K562 (cell line): Measurements from ENCODE around the gene COPS4. TPM values are rescaled to one million over a fixed set of nuclear protein-coding genes. Genes with fewer than 3 reads are reported as not detected.

Source experiments
- ATAC-seq: fragments of 200-7000 bp; cut with Tn5 transposase; 3 replicates; pipeline ENCODE4 v1.9.1; 2020; ENCODE audit warnings: moderate library complexity
- Bru-seq: library from RNA; stranded (reverse); fragments of 400-500 nt; gene quantifications from one replicate; lab custom pipeline; 2021; lab: Mats Ljungman, UMichigan
- BruChase-seq, 2 experiments: library from RNA; stranded (reverse); fragments of 400-500 nt; gene quantifications; one replicate each; lab custom pipeline; 2021; lab: Mats Ljungman, UMichigan
- BruUV-seq: library from RNA; stranded (reverse); fragments of 400-500 nt; replicated peaks from 2 replicates; lab custom pipeline; 2021; lab: Mats Ljungman, UMichigan
- CTCF ChIA-PET: fragments of 300-600 bp; formaldehyde crosslinking; extraction: SDS; loops from one replicate; lab custom pipeline; 2021; ENCODE audit warnings: low intra/inter-chr PET ratio; lab: Yijun Ruan, JAX
- POLR2A ChIA-PET: fragments of 300-600, 350-650 bp; sonication (Branson Sonifier 250); formaldehyde crosslinking; extraction: SDS; loops from one replicate; lab custom pipeline; 2021; ENCODE audit warnings: antibody characterized with exemption, inconsistent platforms; lab: Yijun Ruan, JAX
- DNase-seq, 4 experiments: peaks; one replicate each; pipeline versions ENCODE4 v3.0.0 to v3.0.0-alpha.2; 2011 to 2018; ENCODE audit warnings: low spot score in 3 of 4, mixed read lengths in 3 of 4; ENCODE audit errors: extremely low read depth in 1 of 4
- FAIRE-seq: peaks from 2 replicates; lab custom pipeline; 2011; peaks lifted over from hg19 to GRCh38; lab: Jason Lieb, UNC
- H2AFZ ChIP-seq: 2 replicates; pipeline ENCODE4 v1.6.0; 2011; ENCODE audit warnings: low read depth, low read length, control low read depth, inconsistent platforms
- H3K27ac ChIP-seq: fragments of 200-600 bp; 3 replicates; pipeline ENCODE4 v1.8.0; 2011; ENCODE audit warnings: low read depth, mild to moderate bottlenecking, control low read depth, inconsistent platforms, low read length, moderate library complexity, mixed read lengths; ENCODE audit errors: extremely low read depth
- H3K27me3 ChIP-seq, 2 experiments: fragments of 300-600 bp in 1 of 2; 2 replicates in 1 of 2; 3 replicates in 1 of 2; pipeline versions ENCODE4 v1.6.0 to v1.8.0; 2011; ENCODE audit warnings: inconsistent platforms in 2 of 2, low read length in 2 of 2, mild to moderate bottlenecking in 1 of 2, mixed read lengths in 1 of 2, moderate library complexity in 1 of 2; ENCODE audit not compliant: control insufficient read depth in 2 of 2, insufficient read depth in 2 of 2
- H3K36me3 ChIP-seq: fragments of 300-600 bp; 3 replicates; pipeline ENCODE4 v1.8.0; 2011; ENCODE audit warnings: mild to moderate bottlenecking, low read length, inconsistent platforms; ENCODE audit not compliant: control insufficient read depth, insufficient read depth
- H3K4me1 ChIP-seq, 2 experiments: fragments of 200-600 bp in 1 of 2; replicated peaks in 1 of 2; 2 replicates in 1 of 2; 3 replicates in 1 of 2; pipeline versions ENCODE4 v1.5.1 to v1.8.0; 2011; ENCODE audit warnings: inconsistent platforms in 2 of 2, low read length in 2 of 2, mild to moderate bottlenecking in 1 of 2, mixed read lengths in 1 of 2, moderate library complexity in 1 of 2; ENCODE audit not compliant: control insufficient read depth in 2 of 2, insufficient read depth in 2 of 2
- H3K4me2 ChIP-seq: 2 replicates; pipeline ENCODE4 v1.6.1; 2011; ENCODE audit warnings: low read length, control low read depth, inconsistent platforms, mixed read lengths; ENCODE audit not compliant: insufficient read depth
- H3K4me3 ChIP-seq: fragments of 200-600 bp; sonication (generic), shearing (Covaris generic); 2 replicates; pipeline ENCODE4 v1.5.1; 2016; ENCODE audit warnings: control low read depth, inconsistent platforms
- H3K79me2 ChIP-seq: fragments of 200-600 bp; 3 replicates; pipeline ENCODE4 v1.8.0; 2011; ENCODE audit warnings: low read length, inconsistent platforms; ENCODE audit not compliant: control insufficient read depth, insufficient read depth
- H3K9ac ChIP-seq, 2 experiments: 2 replicates each; pipeline versions ENCODE4 v1.6.0 to v1.6.1; 2011; ENCODE audit warnings: low read depth in 2 of 2, low read length in 2 of 2, control low read depth in 1 of 2, inconsistent platforms in 1 of 2, mild to moderate bottlenecking in 1 of 2, mixed read lengths in 1 of 2; ENCODE audit not compliant: insufficient read depth in 1 of 2
- H3K9me1 ChIP-seq: one replicate; pipeline ENCODE4 v1.6.0; 2011; ENCODE audit warnings: inconsistent platforms, mild to moderate bottlenecking, low read length, moderate library complexity; ENCODE audit not compliant: control insufficient read depth, insufficient read depth
- H3K9me3 ChIP-seq: replicated peaks from 2 replicates; pipeline ENCODE4 v1.5.1; 2011; ENCODE audit warnings: low read depth, low read length, inconsistent platforms; ENCODE audit not compliant: control insufficient read depth, insufficient read depth
- H4K20me1 ChIP-seq: replicated peaks from 2 replicates; pipeline ENCODE4 v1.6.1; 2011; ENCODE audit warnings: low read length, inconsistent platforms, mixed read lengths; ENCODE audit not compliant: control insufficient read depth, insufficient read depth
- E4F1 ChIP-seq: fragments of 250-450 bp; sonication (Bioruptor Pico); IDR thresholded peaks from 2 replicates; pipeline ENCODE4 v1.5.0; 2021; ENCODE audit warnings: mild to moderate bottlenecking, borderline replicate concordance
- MED1 ChIP-seq: sonication (generic); formaldehyde crosslinking; IDR thresholded peaks from 2 replicates; pipeline ENCODE4 v1.8.1; 2023; ENCODE audit warnings: missing genetic modification reagents, borderline replicate concordance
- RNF219 ChIP-seq: fragments of 250-450 bp; sonication (Bioruptor Pico); IDR thresholded peaks from 2 replicates; pipeline ENCODE4 v1.5.0; 2022; ENCODE audit warnings: mild to moderate bottlenecking
- SAP30 ChIP-seq: fragments of 200-600 bp; sonication (generic); IDR thresholded peaks from 2 replicates; pipeline ENCODE4 v1.6.1; 2012; ENCODE audit warnings: borderline replicate concordance, low read depth, mild to moderate bottlenecking, moderate library complexity, low read length, control low read depth, inconsistent platforms; ENCODE audit not compliant: insufficient read depth, poor library complexity, severe bottlenecking
- ZNF140 ChIP-seq: fragments of 250-450 bp; sonication (Bioruptor Pico); IDR thresholded peaks from 2 replicates; pipeline ENCODE4 v1.8.0; 2021; ENCODE audit warnings: moderate library complexity, mild to moderate bottlenecking, inconsistent platforms
- WGBS: fragments of 100-300 bp; shearing (Covaris generic); methylation state at CpG from one replicate; pipeline ENCODE4 v1.1.6; 2016; ENCODE audit warnings: low coverage, mixed read lengths; ENCODE audit not compliant: insufficient coverage; ENCODE audit errors: missing lambda C conversion rate; 5-methylcytosine and 5-hydroxymethylcytosine counted together
- in situ Hi-C: fragments of 300-500 bp; cut with MboI; formaldehyde crosslinking; loops from 4 replicates; pipeline ENCODE4 v1.15.0; 2018; ENCODE audit warnings: inconsistent platforms, mixed read lengths
- intact Hi-C: fragments of 100-400 bp; cut with micrococcal nuclease; formaldehyde crosslinking; loops from 2 replicates; pipeline ENCODE4 v1.14.2; 2022
- long read RNA-seq, 3 experiments: library from polyadenylated mRNA in 2 of 3; library from RNA in 1 of 3; unstranded in 2 of 3; stranded (forward) in 1 of 3; transcript quantifications; one replicate each; pipeline ENCODE4 v2.0.0, GENCODE V29; 2019 to 2022
- polyA minus RNA-seq, 3 experiments: library from RNA; depleted of rRNA, polyadenylated mRNA; stranded (reverse); fragments of >200 nt; gene quantifications; 2 replicates each; pipeline ENCODE4 v1.2.3, GENCODE V29; 2011
- polyA plus RNA-seq, 8 experiments: library from polyadenylated mRNA; depleted of rRNA in 4 of 8; stranded (reverse) in 5 of 8; unstranded in 3 of 8; fragments of >200 nt; fragmentation: Nextera tagmentation in 2 of 8; fragmentation: Illumina TruSeq in 1 of 8; extraction: Ambion mirVana in 2 of 8; extraction: Trizol in 1 of 8; gene quantifications; 2 replicates each; pipeline versions ENCODE4 v1.2.1 to v1.2.3, GENCODE V29; 2011 to 2014; ENCODE audit warnings: inconsistent platforms in 1 of 8, missing spikeins in 1 of 8
- total RNA-seq, 7 experiments: library from RNA; depleted of rRNA in 6 of 7; stranded (reverse); fragments of >200 nt in 6 of 7; fragmentation: Illumina TruSeq in 2 of 7; extraction: Trizol in 2 of 7; gene quantifications; 2 replicates each; pipeline versions ENCODE4 v1.2.1 to v1.2.3, GENCODE V29; 2011 to 2021; ENCODE audit warnings: low replicate concordance in 1 of 7

The COPS4 gene
- total RNA-seq (2011; cell fraction: chromatin; rRNA removed; ENCODE audit: low replicate concordance): 19.1 and 28.5 TPM in 2 replicates
- 9.5 and 12.2 TPM in 2 replicates for total RNA-seq (2011; cell fraction: nucleolus; rRNA removed)
- 18.7 and 26.3 TPM in 2 replicates for total RNA-seq (2011; cell fraction: nucleoplasm; rRNA removed)
- total RNA-seq (2014; rRNA removed): 46.6 and 67.8 TPM in 2 replicates
- total RNA-seq (2014; rRNA removed; fragmentation: Illumina TruSeq; extraction: Trizol): 69.9 and 76.0 TPM in 2 replicates
- 67.9 and 70.9 TPM in 2 replicates for total RNA-seq (2015; rRNA removed; fragmentation: Illumina TruSeq; extraction: Trizol)
- total RNA-seq (2021): 44.7 and 48.6 TPM in 2 replicates
- polyA plus RNA-seq (2011; rRNA removed): 59.4 and 77.9 TPM in 2 replicates
- polyA plus RNA-seq (2011; cell fraction: cytosol; rRNA removed): 36.8 and 37.1 TPM in 2 replicates
- polyA plus RNA-seq (2011; cell fraction: nucleus; rRNA removed): 14.8 and 20.0 TPM in 2 replicates
- 49.8 and 86.2 TPM in 2 replicates for polyA plus RNA-seq (2012)
- 82.4 and 82.7 TPM in 2 replicates for polyA plus RNA-seq (2014; fragmentation: Illumina TruSeq; extraction: Trizol)
- polyA plus RNA-seq (2014; fragmentation: Nextera tagmentation; extraction: Ambion mirVana): 100 to 1,000 TPM; 171 to 180 TPM
- 57.5 and 78.4 TPM in 2 replicates for polyA plus RNA-seq (2014; rRNA removed)
- 67.7 and 73.6 TPM in 2 replicates for polyA minus RNA-seq (2011; rRNA and poly(A)+ RNA removed)
- 13.8 and 21.3 TPM in 2 replicates for polyA minus RNA-seq (2011; cell fraction: cytosol; rRNA and poly(A)+ RNA removed)
- polyA minus RNA-seq (2011; cell fraction: nucleus; rRNA and poly(A)+ RNA removed): 13.3 and 22.9 TPM in 2 replicates
- Bru-seq, nascent RNA: percentile 76 among the genes with signal in this experiment
- percentile 78 among the genes with signal in this experiment for BruChase-seq, experiment 1, labeled RNA remaining after a 2-hour chase
- BruChase-seq, experiment 2, labeled RNA remaining after a 6-hour chase: percentile 82 among the genes with signal in this experiment
- long read RNA-seq, experiment 1, transcript COPS4-201 (10 exons, 1,744 nt): major isoform, 173 of 228 reads
- long read RNA-seq, experiment 1, partial matches to known transcripts: 9 of 228 reads
- long read RNA-seq, experiment 1, other reads (novel, unspliced or antisense): 35 of 228 reads
- long read RNA-seq, experiment 2, transcript COPS4-201 (10 exons, 1,744 nt): major isoform, 46 of 74 reads
- long read RNA-seq, experiment 2, partial matches to known transcripts: 22 of 74 reads
- long read RNA-seq, experiment 2, other reads (novel, unspliced or antisense): 3 of 74 reads
- long read RNA-seq, experiment 3, transcript COPS4-201 (10 exons, 1,744 nt): major isoform, 104 of 116 reads
- long read RNA-seq, experiment 3, partial matches to known transcripts: 3 of 116 reads
- long read RNA-seq, experiment 3, other reads (novel, unspliced or antisense): 4 of 116 reads

GRCh38 chr4:83034630-83035494 is at the start of gene COPS4:
Gene COPS4, plus strand, starts transcription at chr4:83035183. Its CDS starts 42 bp downstream, at chr4:83035225.
- Histone ChIP-seq H3K4me2 (peak within 1 kb of the TSS; percentile 87), H2AFZ (peak within 1 kb of the TSS; percentile 97), H3K27me3 (no peaks in the 10 kb centered on the region), H3K36me3 (no peaks in the 10 kb centered on the region; the same call in 2 of the 3 replicates), H3K9me1 (no peaks in the 10 kb centered on the region), H3K9me3 (no peaks in the 10 kb centered on the region), H3K4me3 (peak within 1 kb of the TSS; percentile 56), H3K79me2 (peaks cover 46% of the 10 kb centered on the region), H3K4me1 (peaks cover 6 to 12% of the 10 kb centered on the region in 2 experiments; a peak in 4 of 5 replicates), H3K9ac (peak within 1 kb of the TSS; percentile 73 to 89), H4K20me1 (no peaks in the 10 kb centered on the region), H3K27ac (peak within 1 kb of the TSS; percentile 86)
- WGBS: 1% methylated on average over 35 of the region's 39 CpGs
- ChIA-PET POLR2A (interaction anchor here (0.6 to 1.3 kb wide), 17 partner anchors 10 to 1304 kb away, joined by 3 to 10 read pairs (median 4); partner anchors contain the start of gene LIN54), CTCF (interaction anchor here (1.4 kb wide), 1 partner anchor 22 kb away, joined by 6 read pairs; no protein-coding TSS in a partner anchor)
- peak; percentile 95 to 99 (median 96) for DNase-seq
- peak; percentile 99 for FAIRE-seq
- no TSS peak for BruUV-seq
- intact Hi-C loops (loop anchor here (1.0 to 2.0 kb wide), 2 partner anchors 22 to 134 kb away; partner anchors contain the start of gene THAP9), in situ Hi-C loops (no loop called here)
- peak; percentile 97 for ATAC-seq
- no peak for TF ChIP-seq RNF219 (CRISPR knock-in tag)
- no peak for TF ChIP-seq E4F1
- TF ChIP-seq ZNF140 (CRISPR knock-in tag): no peak
- TF ChIP-seq MED1 (CRISPR knock-in tag): no peak
- TF ChIP-seq SAP30: peak; percentile 74
